GM19463 (cell line): ENCODE results near the gene RCOR3.
"Not testable (repeated sequence)": the region's sequence is repeated elsewhere in the genome, so short reads cannot be mapped to it uniquely, and the experiment has no call there.

ENCODE experiments used
- ATAC-seq: cut with Tn5 transposase; IDR thresholded peaks from one replicate; pipeline ENCODE4 v1.9.1; 2021; ENCODE audit warnings: mild to moderate bottlenecking, moderate library complexity; ENCODE audit not compliant: unreplicated experiment

The RCOR3 gene

GRCh38 chr1:211258756-211259637 lies at the start of gene RCOR3:
Gene RCOR3, plus strand, starts transcription at chr1:211259366. Its CDS starts 195 bp downstream, at chr1:211259561.
- peak; percentile 53 for ATAC-seq

- no peak for ATAC-seq
Observed at GRCh38 chr1:211210052-211210451, 49.1 kb upstream of the RCOR3 start.

GRCh38 chr1:211210965-211211364 lies 48.2 kb upstream of the RCOR3 start:
- no peak for ATAC-seq

GRCh38 chr1:211213702-211214101 lies 45.5 kb upstream of the RCOR3 start:
- ATAC-seq: no peak

- no peak for ATAC-seq
Observed at GRCh38 chr1:211215577-211215976, 43.6 kb upstream of the RCOR3 start.

- ATAC-seq: no peak
Observed at GRCh38 chr1:211217392-211217791, 41.8 kb upstream of the RCOR3 start.

- not testable (repeated sequence) for ATAC-seq
Observed at GRCh38 chr1:211222469-211223234, 36.5 kb upstream of the RCOR3 start.

- not testable (repeated sequence) for ATAC-seq
Observed at GRCh38 chr1:211228573-211229364, 30.4 kb upstream of the RCOR3 start.

GRCh38 chr1:211229365-211229759 lies 29.8 kb upstream of the RCOR3 start:
- ATAC-seq: no peak

GRCh38 chr1:211231873-211232272 lies 27.3 kb upstream of the RCOR3 start:
- ATAC-seq: no peak

GRCh38 chr1:211236633-211237320 lies 22.4 kb upstream of the RCOR3 start:
- no peak for ATAC-seq

- no peak for ATAC-seq
Observed at GRCh38 chr1:211237579-211237978, 21.6 kb upstream of the RCOR3 start.

- not testable (repeated sequence) for ATAC-seq
Observed at GRCh38 chr1:211240567-211240966, 18.6 kb upstream of the RCOR3 start.

- no peak for ATAC-seq
Observed at GRCh38 chr1:211241071-211241470, 18.1 kb upstream of the RCOR3 start.

GRCh38 chr1:211243639-211244038 lies 15.5 kb upstream of the RCOR3 start:
- not testable (repeated sequence) for ATAC-seq

GRCh38 chr1:211246583-211246982 lies 12.6 kb upstream of the RCOR3 start:
- ATAC-seq: not testable (repeated sequence)

GRCh38 chr1:211247921-211248320 lies 11.2 kb upstream of the RCOR3 start:
- ATAC-seq: no peak

- ATAC-seq: not testable (repeated sequence)
Observed at GRCh38 chr1:211249611-211250010, 9.6 kb upstream of the RCOR3 start.

- ATAC-seq: no peak
Observed at GRCh38 chr1:211257826-211258225, 1.3 kb upstream of the RCOR3 start.

GRCh38 chr1:211258310-211258755 lies 833 bp upstream of the RCOR3 start:
- ATAC-seq: peak; percentile 30
